Esophagus squamous epithelium (tissue), 4 donors: ENCODE data around the gene CTNNA2.

ENCODE experiments used
- CTCF ChIP-seq, 6 experiments: fragments of 450-650 bp in 4 of 6; fragments of 200-600 bp in 2 of 6; sonication (generic) in 2 of 6; IDR thresholded peaks; one replicate each; pipeline ENCODE4 v1.5.1; 2016 to 2019; ENCODE audit warnings: antibody characterized with exemption in 6 of 6, mild to moderate bottlenecking in 4 of 6, moderate library complexity in 4 of 6
- POLR2A ChIP-seq, 4 donors: fragments of 450-650 bp; IDR thresholded peaks; one replicate each; pipeline ENCODE4 v1.6.1; 2017; ENCODE audit warnings: antibody characterized with exemption in 4 of 4, mild to moderate bottlenecking in 4 of 4, moderate library complexity in 3 of 4

GRCh38 chr2:80126596-80127189, 613.8 kb downstream of the CTNNA2 start:
- TF ChIP-seq CTCF (IDR thresholded peaks at IDR 0.05) (no peak), POLR2A (IDR thresholded peaks at IDR 0.05) (no peak)
